ENCODE results near the gene TENM3. TPM values are rescaled to one million over a fixed set of nuclear protein-coding genes. Genes with fewer than 3 reads are reported as not detected.
"Not testable (repeated sequence)": the region's sequence is repeated elsewhere in the genome, so short reads cannot be mapped to it uniquely, and the experiment has no call there.

TENM3 gene
- total and polyA plus RNA-seq, 9 donors: 11.0 to 32.9 (median 23.2) TPM

GRCh38 chr4:182810103-182810615 is 567.0 kb downstream of the TENM3 start:
- 94% methylated on average over 2 of the region's 4 CpGs for WGBS (ENCODE audit: insufficient coverage)
- peaks cover 6% of the 10 kb centered on the region for H3K27me3 ChIP-seq (ENCODE audit: control insufficient read depth, insufficient read depth, low read length)
- H3K27ac ChIP-seq (ENCODE audit: low read length): no peak overlapping the region
- no peaks in the 10 kb centered on the region for H3K36me3 ChIP-seq (ENCODE audit: control insufficient read depth, insufficient read depth, low read length)
- H3K4me3 ChIP-seq (ENCODE audit: low read length): no peak overlapping the region
- DNase-seq: no peak
- peaks cover 5% of the 10 kb centered on the region for H3K9me3 ChIP-seq (replicated peaks; ENCODE audit: control insufficient read depth, low read depth, low read length)
- peaks cover 8% of the 10 kb centered on the region for H3K4me1 ChIP-seq (ENCODE audit: control insufficient read depth, insufficient read depth, low read length)

DNA sequence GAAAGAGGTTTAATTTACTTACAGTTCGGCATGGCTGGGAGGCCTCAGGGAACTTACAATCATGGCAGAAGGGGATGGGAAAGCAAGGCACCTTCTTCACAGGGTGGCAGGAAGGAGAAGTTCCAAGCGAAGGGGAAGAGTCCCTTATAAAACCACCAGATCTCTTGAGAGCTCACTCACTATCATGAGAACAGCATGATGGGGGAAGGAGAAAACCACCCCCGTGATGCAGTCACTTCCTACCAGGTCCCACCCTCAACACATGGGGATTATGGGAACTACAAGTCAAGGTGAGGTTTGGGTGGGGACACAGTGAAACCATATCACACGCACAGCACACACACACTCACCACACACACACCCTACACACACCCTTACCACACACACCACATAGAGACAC is 569.7 kb downstream of the TENM3 start:
- H3K36me3 ChIP-seq (ENCODE audit: control insufficient read depth, insufficient read depth, low read length): no peaks in the 10 kb centered on the region
- no peak overlapping the region for H3K4me3 ChIP-seq (ENCODE audit: low read length)
- H3K9me3 ChIP-seq (replicated peaks; ENCODE audit: control insufficient read depth, low read depth, low read length): peaks cover 5% of the 10 kb centered on the region
- H3K27ac ChIP-seq (ENCODE audit: low read length): no peak overlapping the region
- WGBS (ENCODE audit: insufficient coverage): 86% methylated on average over 1 of the region's 4 CpGs
- H3K4me1 ChIP-seq (ENCODE audit: control insufficient read depth, insufficient read depth, low read length): no peaks in the 10 kb centered on the region
- no peaks in the 10 kb centered on the region for H3K27me3 ChIP-seq (ENCODE audit: control insufficient read depth, insufficient read depth, low read length)
- no peak for DNase-seq

DNA sequence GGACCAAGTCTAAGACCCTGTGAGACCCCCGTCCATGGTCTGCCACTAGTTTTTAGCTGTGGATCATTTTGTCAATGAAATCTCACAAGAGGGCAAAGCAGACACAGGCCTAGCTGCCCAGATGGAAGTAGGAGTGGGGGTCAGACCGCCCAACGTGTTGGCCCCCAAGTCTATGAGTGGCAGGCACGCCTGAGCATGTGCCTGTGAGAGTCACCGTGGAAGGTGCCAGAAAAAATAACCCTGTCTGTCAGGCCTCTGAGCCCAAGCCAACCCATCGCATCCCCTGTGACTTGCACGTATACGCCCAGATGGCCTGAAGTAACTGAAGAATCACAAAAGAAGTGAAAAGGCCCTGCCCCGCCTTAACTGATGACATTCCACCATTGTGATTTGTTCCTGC is 570.9 kb downstream of the TENM3 start:
- H3K4me1 ChIP-seq (ENCODE audit: control insufficient read depth, insufficient read depth, low read length); H3K36me3 ChIP-seq (ENCODE audit: control insufficient read depth, insufficient read depth, low read length); H3K4me3 ChIP-seq (ENCODE audit: low read length); H3K27ac ChIP-seq (ENCODE audit: low read length); H3K27me3 ChIP-seq (ENCODE audit: control insufficient read depth, insufficient read depth, low read length); DNase-seq; H3K9me3 ChIP-seq (replicated peaks; ENCODE audit: control insufficient read depth, low read depth, low read length): not testable (repeated sequence)
- 100% methylated on average over 4 of the region's 9 CpGs for WGBS (ENCODE audit: insufficient coverage)

DNA sequence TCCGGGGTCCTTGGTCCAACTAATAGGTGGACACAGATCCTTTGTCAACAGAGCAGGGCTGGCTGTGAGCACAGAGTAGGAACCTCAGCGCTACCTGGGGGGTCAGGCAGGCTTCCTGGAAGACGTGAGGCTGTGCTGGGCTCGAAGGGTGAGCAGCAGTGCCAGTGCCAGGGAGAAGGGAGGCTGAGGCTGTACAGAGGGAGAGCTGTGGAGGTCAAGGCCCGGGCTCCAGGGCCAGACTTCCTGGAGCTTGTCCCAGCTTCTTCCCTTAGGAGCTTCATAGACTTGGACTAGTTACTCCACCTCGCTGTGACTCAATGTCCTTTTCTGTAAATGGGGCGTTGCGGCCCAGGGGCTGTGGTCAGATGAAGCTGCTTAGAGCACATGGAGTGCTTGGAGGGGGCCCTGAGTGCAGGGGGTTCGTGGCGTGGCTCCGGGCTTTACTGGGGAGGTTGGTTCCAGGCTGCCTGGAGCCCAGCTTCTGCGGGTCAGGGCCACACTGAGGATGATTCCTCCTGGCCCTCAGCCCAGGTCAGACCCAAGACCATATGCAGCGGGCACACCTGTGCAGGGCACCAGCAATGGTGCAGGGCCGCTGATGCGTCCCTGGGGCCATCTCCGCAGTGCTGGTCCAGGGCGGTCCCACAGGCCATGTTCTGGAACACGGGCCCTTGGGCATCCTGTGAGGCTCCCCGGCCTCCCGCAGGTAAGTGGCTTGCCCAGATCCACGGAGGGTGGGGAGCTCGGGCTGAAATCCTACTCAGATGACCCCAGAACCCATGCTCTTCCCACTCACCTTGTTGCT is 575.9 kb downstream of the TENM3 start:
- no peak overlapping the region for H3K4me3 ChIP-seq (ENCODE audit: low read length)
- no peaks in the 10 kb centered on the region for H3K36me3 ChIP-seq (ENCODE audit: control insufficient read depth, insufficient read depth, low read length)
- WGBS (ENCODE audit: insufficient coverage): 90% methylated on average over 21 of the region's 22 CpGs
- H3K4me1 ChIP-seq (ENCODE audit: control insufficient read depth, insufficient read depth, low read length): no peaks in the 10 kb centered on the region
- H3K27me3 ChIP-seq (ENCODE audit: control insufficient read depth, insufficient read depth, low read length): no peaks in the 10 kb centered on the region
- H3K27ac ChIP-seq (ENCODE audit: low read length): no peak overlapping the region
- DNase-seq: no peak
- no peaks in the 10 kb centered on the region for H3K9me3 ChIP-seq (replicated peaks; ENCODE audit: control insufficient read depth, low read depth, low read length)

- 95% methylated on average over 5 of the region's 7 CpGs for WGBS (ENCODE audit: insufficient coverage)
- H3K4me3 ChIP-seq (ENCODE audit: low read length): no peak overlapping the region
- no peaks in the 10 kb centered on the region for H3K36me3 ChIP-seq (ENCODE audit: control insufficient read depth, insufficient read depth, low read length)
- no peak overlapping the region for H3K27ac ChIP-seq (ENCODE audit: low read length)
- no peaks in the 10 kb centered on the region for H3K27me3 ChIP-seq (ENCODE audit: control insufficient read depth, insufficient read depth, low read length)
- H3K9me3 ChIP-seq (replicated peaks; ENCODE audit: control insufficient read depth, low read depth, low read length): no peaks in the 10 kb centered on the region
- no peak for DNase-seq
- no peaks in the 10 kb centered on the region for H3K4me1 ChIP-seq (ENCODE audit: control insufficient read depth, insufficient read depth, low read length)
Measured at GRCh38 chr4:182819751-182820150, 576.5 kb downstream of the TENM3 start.

DNA sequence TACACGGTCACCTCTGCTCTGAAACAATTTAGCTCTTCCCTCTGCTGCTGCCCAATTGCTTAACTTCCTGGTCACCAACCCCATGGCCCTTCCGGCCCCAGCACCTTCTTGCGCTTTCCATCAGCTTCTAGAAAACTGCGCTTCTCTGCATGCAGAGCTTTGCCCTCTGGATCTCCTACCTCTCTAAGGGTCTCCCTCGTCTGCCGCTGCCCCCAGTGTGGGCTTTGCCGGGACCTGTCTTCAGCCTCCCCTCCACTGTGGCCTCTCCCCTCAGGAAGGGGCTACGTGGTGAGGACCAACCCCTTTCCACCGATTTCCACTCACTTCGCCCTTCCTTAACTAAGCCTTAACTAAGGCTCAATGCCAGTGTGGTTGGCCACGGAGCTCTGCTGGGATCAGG is 579.4 kb downstream of the TENM3 start:
- Histone ChIP-seq H3K36me3 (ENCODE audit: control insufficient read depth, insufficient read depth, low read length) (no peaks in the 10 kb centered on the region), H3K4me3 (ENCODE audit: low read length) (no peak overlapping the region), H3K27me3 (ENCODE audit: control insufficient read depth, insufficient read depth, low read length) (no peaks in the 10 kb centered on the region), H3K27ac (ENCODE audit: low read length) (no peak overlapping the region), H3K9me3 (replicated peaks; ENCODE audit: control insufficient read depth, low read depth, low read length) (no peaks in the 10 kb centered on the region), H3K4me1 (ENCODE audit: control insufficient read depth, insufficient read depth, low read length) (peaks cover 4% of the 10 kb centered on the region)
- DNase-seq: no peak
- 82% methylated on average over 9 of the region's 11 CpGs for WGBS (ENCODE audit: insufficient coverage)

- peaks cover 4% of the 10 kb centered on the region for H3K4me1 ChIP-seq (ENCODE audit: control insufficient read depth, insufficient read depth, low read length)
- H3K27ac ChIP-seq (ENCODE audit: low read length): no peak overlapping the region
- no peaks in the 10 kb centered on the region for H3K9me3 ChIP-seq (replicated peaks; ENCODE audit: control insufficient read depth, low read depth, low read length)
- WGBS (ENCODE audit: insufficient coverage): no CpG with 5 or more reads among the region's 1 CpG
- no peak for DNase-seq
- no peak overlapping the region for H3K4me3 ChIP-seq (ENCODE audit: low read length)
- H3K27me3 ChIP-seq (ENCODE audit: control insufficient read depth, insufficient read depth, low read length): no peaks in the 10 kb centered on the region
- no peaks in the 10 kb centered on the region for H3K36me3 ChIP-seq (ENCODE audit: control insufficient read depth, insufficient read depth, low read length)
Measured at GRCh38 chr4:182823576-182823975, 580.4 kb downstream of the TENM3 start.

DNA sequence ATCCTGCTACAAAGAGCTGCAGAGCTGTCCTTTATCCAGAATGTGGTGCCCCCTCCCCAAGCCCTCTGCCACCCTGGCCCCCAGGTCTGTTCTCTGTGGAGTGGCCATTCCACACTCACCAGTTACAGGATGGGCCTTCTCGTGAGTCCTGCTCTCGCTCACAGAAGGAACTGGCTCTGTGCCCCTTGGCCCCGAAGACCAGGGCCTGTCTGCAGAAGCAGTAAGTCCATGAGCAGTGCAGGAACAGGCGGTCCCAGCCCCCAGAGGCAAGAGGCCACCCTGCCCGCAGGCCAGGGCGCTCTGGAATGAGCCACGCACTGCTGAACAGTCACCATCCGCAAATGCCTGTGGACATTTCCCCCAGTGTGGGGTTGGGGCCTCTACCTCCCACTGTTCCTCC is 581.8 kb downstream of the TENM3 start:
- 83% methylated on average over 6 of the region's 8 CpGs for WGBS (ENCODE audit: insufficient coverage)
- Histone ChIP-seq H3K9me3 (replicated peaks; ENCODE audit: control insufficient read depth, low read depth, low read length) (no peaks in the 10 kb centered on the region), H3K4me1 (ENCODE audit: control insufficient read depth, insufficient read depth, low read length) (peaks cover 4% of the 10 kb centered on the region), H3K36me3 (ENCODE audit: control insufficient read depth, insufficient read depth, low read length) (no peaks in the 10 kb centered on the region), H3K27ac (ENCODE audit: low read length) (no peak overlapping the region), H3K27me3 (ENCODE audit: control insufficient read depth, insufficient read depth, low read length) (no peaks in the 10 kb centered on the region), H3K4me3 (ENCODE audit: low read length) (no peak overlapping the region)
- DNase-seq: no peak

- H3K4me1 ChIP-seq (ENCODE audit: control insufficient read depth, insufficient read depth, low read length): peaks cover 4% of the 10 kb centered on the region
- DNase-seq: no peak
- H3K36me3 ChIP-seq (ENCODE audit: control insufficient read depth, insufficient read depth, low read length): no peaks in the 10 kb centered on the region
- no peaks in the 10 kb centered on the region for H3K27me3 ChIP-seq (ENCODE audit: control insufficient read depth, insufficient read depth, low read length)
- 57% methylated on average over 10 of the region's 12 CpGs for WGBS (ENCODE audit: insufficient coverage)
- H3K9me3 ChIP-seq (replicated peaks; ENCODE audit: control insufficient read depth, low read depth, low read length): no peaks in the 10 kb centered on the region
- H3K27ac ChIP-seq (ENCODE audit: low read length): no peak overlapping the region
- no peak overlapping the region for H3K4me3 ChIP-seq (ENCODE audit: low read length)
Measured at GRCh38 chr4:182825786-182826185, 582.6 kb downstream of the TENM3 start.

GRCh38 chr4:182826391-182826790 is 583.2 kb downstream of the TENM3 start:
- H3K9me3 ChIP-seq (replicated peaks; ENCODE audit: control insufficient read depth, low read depth, low read length): no peaks in the 10 kb centered on the region

More at GRCh38 chr4:182826391-182826790, 583.2 kb downstream of the TENM3 start:
- WGBS (ENCODE audit: insufficient coverage): 67% methylated on average over 12 of the region's 13 CpGs
- no peak for DNase-seq
- Histone ChIP-seq H3K4me1 (ENCODE audit: control insufficient read depth, insufficient read depth, low read length) (peaks cover 4% of the 10 kb centered on the region), H3K4me3 (ENCODE audit: low read length) (no peak overlapping the region), H3K27me3 (ENCODE audit: control insufficient read depth, insufficient read depth, low read length) (no peaks in the 10 kb centered on the region), H3K36me3 (ENCODE audit: control insufficient read depth, insufficient read depth, low read length) (no peaks in the 10 kb centered on the region), H3K27ac (ENCODE audit: low read length) (no peak overlapping the region)

Measured in muscle of leg (tissue), 11 donors.